HepG2 (cell line): ENCODE results near the gene ADAM22. TPM values are rescaled to one million over a fixed set of nuclear protein-coding genes. Genes with fewer than 3 reads are reported as not detected.

Source experiments
- ATAC-seq: fragments of 200-7000 bp; cut with Tn5 transposase; 3 replicates; pipeline ENCODE4 v1.9.1; 2020; ENCODE audit warnings: mild to moderate bottlenecking, moderate library complexity
- BruUV-seq: library from RNA; stranded (reverse); fragments of 400-500 nt; replicated peaks from 2 replicates; lab custom pipeline; 2021; lab: Mats Ljungman, UMichigan
- CTCF ChIA-PET: fragments of 300-600 bp; formaldehyde crosslinking; extraction: SDS; loops from one replicate; lab custom pipeline; 2021; ENCODE audit warnings: low total read pairs, inconsistent platforms, low intra/inter-chr PET ratio; lab: Yijun Ruan, JAX
- POLR2A ChIA-PET: fragments of 350-600 bp; sonication (Branson Sonifier 250); formaldehyde crosslinking; loops from one replicate; lab custom pipeline; 2020; ENCODE audit warnings: antibody characterized with exemption, inconsistent platforms; lab: Yijun Ruan, JAX
- DNase-seq: peaks from one replicate; pipeline ENCODE4 v3.0.0-alpha.2; 2015; ENCODE audit warnings: low spot score
- FAIRE-seq: peaks from 3 replicates; lab custom pipeline; 2011; peaks lifted over from hg19 to GRCh38; lab: Jason Lieb, UNC
- H2AFZ ChIP-seq: one replicate; pipeline ENCODE4 v1.6.1; 2011; ENCODE audit warnings: low read length, inconsistent platforms
- H3K27ac ChIP-seq: fragments of 300-600 bp; 3 replicates; pipeline ENCODE4 v1.8.0; 2011; ENCODE audit warnings: mixed run types, mild to moderate bottlenecking, mixed read lengths, low read length, inconsistent platforms; ENCODE audit not compliant: insufficient read depth; ENCODE audit errors: extremely low read length
- H3K27me3 ChIP-seq, 2 experiments: fragments of 200-600 bp in 1 of 2; 2 replicates in 1 of 2; 3 replicates in 1 of 2; pipeline versions ENCODE4 v1.6.0 to v1.8.0; 2011; ENCODE audit warnings: low read length in 2 of 2, mild to moderate bottlenecking in 2 of 2, moderate library complexity in 2 of 2, inconsistent platforms in 1 of 2; ENCODE audit not compliant: insufficient read depth in 2 of 2, control insufficient read depth in 1 of 2
- H3K36me3 ChIP-seq, 2 experiments: fragments of 200-600 bp in 1 of 2; replicated peaks in 1 of 2; 2 replicates in 1 of 2; 3 replicates in 1 of 2; pipeline versions ENCODE4 v1.5.1 to v1.8.0; 2011; ENCODE audit warnings: low read length in 2 of 2, inconsistent platforms in 1 of 2; ENCODE audit not compliant: insufficient read depth in 2 of 2, control insufficient read depth in 1 of 2
- H3K4me1 ChIP-seq: 2 replicates; pipeline ENCODE4 v1.5.1; 2012; ENCODE audit warnings: low read length, inconsistent platforms; ENCODE audit not compliant: insufficient read depth
- H3K4me2 ChIP-seq: 2 replicates; pipeline ENCODE4 v1.6.0; 2011; ENCODE audit warnings: low read depth, low read length, inconsistent platforms
- H3K4me3 ChIP-seq, 3 experiments: fragments of 200-600 bp in 1 of 3; sonication (generic), shearing (Covaris generic) in 1 of 3; replicated peaks in 1 of 3; 2 replicates each; pipeline ENCODE4 v1.5.1; 2011 to 2016; ENCODE audit warnings: low read length in 3 of 3, inconsistent platforms in 2 of 3, low read depth in 2 of 3, mild to moderate bottlenecking in 2 of 3, control low read depth in 1 of 3, mixed read lengths in 1 of 3; ENCODE audit not compliant: insufficient read depth in 1 of 3
- H3K79me2 ChIP-seq: one replicate; pipeline ENCODE4 v1.6.1; 2011; ENCODE audit warnings: low read length, inconsistent platforms; ENCODE audit not compliant: insufficient read depth
- H3K9ac ChIP-seq: 2 replicates; pipeline ENCODE4 v1.6.0; 2011; ENCODE audit warnings: mild to moderate bottlenecking, low read depth, low read length, inconsistent platforms; ENCODE audit not compliant: insufficient read depth
- H3K9me3 ChIP-seq: 2 replicates; pipeline ENCODE4 v1.5.1; 2012; ENCODE audit warnings: mild to moderate bottlenecking, low read length
- H4K20me1 ChIP-seq: 2 replicates; pipeline ENCODE4 v1.6.0; 2011; ENCODE audit warnings: inconsistent platforms, mild to moderate bottlenecking, low read length, moderate library complexity; ENCODE audit not compliant: insufficient read depth
- ATF2 ChIP-seq: sonication (generic); formaldehyde crosslinking; IDR thresholded peaks from 2 replicates; pipeline ENCODE4 v1.4.0; 2020; ENCODE audit warnings: missing genetic modification reagents
- CEBPB ChIP-seq: IDR thresholded peaks from 2 replicates; pipeline ENCODE4 v1.6.1; 2011; ENCODE audit warnings: low read depth, low read length, improper control_type of control experiment, borderline replicate concordance
- GABPB1 ChIP-seq: IDR thresholded peaks from 2 replicates; pipeline ENCODE4 v1.6.1; 2016; ENCODE audit warnings: mild to moderate bottlenecking, missing genetic modification reagents, moderate library complexity, missing compliant biosample characterization
- KIAA2018 ChIP-seq: sonication (generic); formaldehyde crosslinking; IDR thresholded peaks from 2 replicates; pipeline ENCODE4 v1.5.0; 2020; ENCODE audit warnings: mild to moderate bottlenecking, missing genetic modification reagents, borderline replicate concordance
- KLF13 ChIP-seq: sonication (generic); formaldehyde crosslinking; IDR thresholded peaks from 2 replicates; pipeline ENCODE4 v1.4.0; 2020; ENCODE audit warnings: mild to moderate bottlenecking, missing genetic modification reagents
- MLX ChIP-seq: IDR thresholded peaks from 2 replicates; pipeline ENCODE4 v1.6.1; 2016
- PAWR ChIP-seq: sonication (generic); formaldehyde crosslinking; IDR thresholded peaks from 2 replicates; pipeline ENCODE4 v1.4.0; 2020; ENCODE audit warnings: missing genetic modification reagents, mild to moderate bottlenecking, borderline replicate concordance
- REL ChIP-seq: sonication (generic); formaldehyde crosslinking; conservative IDR thresholded peaks from 2 replicates; pipeline ENCODE4 v1.8.0; 2022; ENCODE audit warnings: mild to moderate bottlenecking, missing genetic modification reagents, moderate library complexity
- RFXANK ChIP-seq: IDR thresholded peaks from 2 replicates; pipeline ENCODE4 v1.6.1; 2016
- SNRNP70 ChIP-seq: fragments of 200-400 bp; formaldehyde crosslinking; IDR thresholded peaks from 2 replicates; pipeline ENCODE4 v1.6.1; 2017; ENCODE audit warnings: mild to moderate bottlenecking, low read depth, low read length, moderate library complexity
- SP1 ChIP-seq, 2 experiments: fragments of 450-650 bp in 1 of 2; sonication (generic) in 1 of 2; formaldehyde crosslinking in 1 of 2; IDR thresholded peaks; 2 replicates each; pipeline versions ENCODE4 v1.4.0 to v1.6.1; 2016 to 2020; ENCODE audit warnings: missing genetic modification reagents in 1 of 2
- ZNF234 ChIP-seq: sonication (generic); formaldehyde crosslinking; conservative IDR thresholded peaks from 2 replicates; pipeline ENCODE4 v1.5.1; 2020; ENCODE audit warnings: mild to moderate bottlenecking, missing genetic modification reagents
- ZNF317 ChIP-seq: sonication (generic); formaldehyde crosslinking; IDR thresholded peaks from 2 replicates; pipeline ENCODE4 v1.5.0; 2020; ENCODE audit warnings: mild to moderate bottlenecking, missing genetic modification reagents
- ZNF556 ChIP-seq: sonication (generic); formaldehyde crosslinking; IDR thresholded peaks from 2 replicates; pipeline ENCODE4 v1.4.0; 2020; ENCODE audit warnings: mild to moderate bottlenecking, missing genetic modification reagents, borderline replicate concordance
- ZNF740 ChIP-seq: sonication (generic); formaldehyde crosslinking; IDR thresholded peaks from 2 replicates; pipeline ENCODE4 v1.4.0; 2020; ENCODE audit warnings: missing genetic modification reagents
- ZNF839 ChIP-seq: sonication (generic); formaldehyde crosslinking; IDR thresholded peaks from 2 replicates; pipeline ENCODE4 v1.4.0; 2020; ENCODE audit warnings: missing genetic modification reagents, mild to moderate bottlenecking, borderline replicate concordance
- WGBS: methylation state at CpG from one replicate; pipeline ENCODE4 v1.1.6; 2017; ENCODE audit warnings: low lambda C conversion rate; 5-methylcytosine and 5-hydroxymethylcytosine counted together
- in situ Hi-C: cut with HindIII; loops from 2 replicates; pipeline ENCODE4 v1.10.0; 2017; ENCODE audit warnings: low pct_unique_long_range_greater_than_20kb; ENCODE audit not compliant: extremely low pct_ligation_motif_present
- intact Hi-C: fragments of 100-400 bp; cut with micrococcal nuclease; formaldehyde crosslinking; loops from one replicate; pipeline ENCODE4 v1.10.0; 2022; ENCODE audit not compliant: unreplicated experiment
- polyA plus RNA-seq, 8 experiments: library from polyadenylated mRNA; depleted of rRNA in 3 of 8; stranded (reverse) in 7 of 8; unstranded in 1 of 8; fragments of >200 nt; fragmentation: Illumina TruSeq in 4 of 8; extraction: Trizol in 4 of 8; gene quantifications; 2 replicates each; pipeline versions ENCODE4 v1.2.1 to v1.2.3, GENCODE V29; 2011 to 2016; ENCODE audit warnings: low read depth in 4 of 8, missing spikeins in 1 of 8, mixed read lengths in 1 of 8; ENCODE audit not compliant: insufficient read depth in 1 of 8
- total RNA-seq, 5 experiments: library from RNA; depleted of rRNA; stranded (reverse); fragments of >200 nt; fragmentation: Illumina TruSeq; extraction: Trizol; gene quantifications; 2 replicates each; pipeline ENCODE4 v1.2.3, GENCODE V29; 2016; ENCODE audit warnings: low read depth in 1 of 5

Gene ADAM22
- total and polyA plus RNA-seq, 2 of the 13 experiments (the other 11 are each of a cell fraction or from before 2014, with no cell fraction given) = 1.9 to 6.7 TPM

GRCh38 chr7:88172842-88173241 lies 238.8 kb downstream of the ADAM22 start:
- Histone ChIP-seq H2AFZ (no peak overlapping the region), H3K9me3 (no peaks in the 10 kb centered on the region), H4K20me1 (no peaks in the 10 kb centered on the region), H3K79me2 (no peaks in the 10 kb centered on the region), H3K4me3 (no peak overlapping the region), H3K36me3 (no peaks in the 10 kb centered on the region), H3K4me2 (no peak overlapping the region), H3K27me3 (no peaks in the 10 kb centered on the region), H3K4me1 (no peaks in the 10 kb centered on the region), H3K27ac (no peak overlapping the region), H3K9ac (no peak overlapping the region)
- in situ Hi-C loops = no loop called here
- intact Hi-C loops = no loop called here
- DNase-seq = no peak
- 69% methylated on average over 4 of the region's 4 CpGs for WGBS
- no peak for ATAC-seq
- no peak for FAIRE-seq
- BruUV-seq = no TSS peak
- ChIA-PET CTCF (no interaction called here), POLR2A (no interaction called here)
- no peak for TF ChIP-seq REL
- no peak for TF ChIP-seq GABPB1 (CRISPR knock-in tag)
- no peak for TF ChIP-seq ATF2 (CRISPR knock-in tag)
- no peak for TF ChIP-seq SP1 (IDR thresholded peaks at IDR 0.05)
- TF ChIP-seq SP1 (CRISPR knock-in tag; IDR thresholded peaks at IDR 0.05) = no peak
- no peak for TF ChIP-seq MLX (CRISPR knock-in tag)
- no peak for TF ChIP-seq KLF13 (CRISPR knock-in tag)
- no peak for TF ChIP-seq RFXANK
- no peak for TF ChIP-seq ZNF317
- no peak for TF ChIP-seq ZNF234 (CRISPR knock-in tag)
- TF ChIP-seq PAWR (CRISPR knock-in tag) = no peak
- TF ChIP-seq ZNF740 (CRISPR knock-in tag) = no peak
- no peak for TF ChIP-seq SNRNP70
- no peak for TF ChIP-seq KIAA2018 (CRISPR knock-in tag)
- TF ChIP-seq CEBPB = no peak
- TF ChIP-seq ZNF556 = no peak
- no peak for TF ChIP-seq ZNF839 (CRISPR knock-in tag)
